K562 treated with DMSO at 1 percent for 4 hours (cell line): ENCODE results near the gene TMOD1. TPM values are rescaled to one million over a fixed set of nuclear protein-coding genes. Genes with fewer than 3 reads are reported as not detected.

Experiments
- total RNA-seq: library from RNA; unstranded; fragments of 300-600 nt; gene quantifications from 2 replicates; pipeline ENCODE4 v1.2.3, GENCODE V29; 2022; ENCODE audit not compliant: insufficient read depth

Gene TMOD1
- 12.0 and 15.1 TPM in 2 replicates for total RNA-seq

GRCh38 chr9:97501177-97501971, at the start of gene TMOD1:
TSS of gene TMOD1 (plus strand) at chr9:97501666. CDS start at chr9:97524189, 22,523 bp downstream.

GRCh38 chr9:97632985-97633858, 131.8 kb downstream of the TMOD1 start, which contains the start of the genes NCBP1 and TSTD2:
TSS of gene NCBP1 (plus strand) at chr9:97633821. CDS start at chr9:97633882, 61 bp downstream.
TSS of gene TSTD2 (minus strand) at chr9:97633368. CDS start at chr9:97627562, 5,806 bp downstream.

Other genes starting within 250 kb of the TMOD1 start
- gene CCDC180, start 194.0 kb upstream of the TMOD1 start, total RNA-seq = 1.2 and 2.2 TPM in 2 replicates
- gene TDRD7, start 89.6 kb upstream of the TMOD1 start, total RNA-seq = 7.0 and 9.4 TPM in 2 replicates
- 10.3 and 12.1 TPM in 2 replicates for gene TSTD2, start 131.7 kb downstream of the TMOD1 start, total RNA-seq
- gene NCBP1, start 132.2 kb downstream of the TMOD1 start, total RNA-seq = 15.8 and 16.7 TPM in 2 replicates
- 8.0 and 8.2 TPM in 2 replicates for gene XPA, start 195.7 kb downstream of the TMOD1 start, total RNA-seq